ENCODE data around the gene SUMF1.

SUMF1 gene

GRCh38 chr3:4387210-4388204 is 79.6 kb downstream of the SUMF1 start:
- no peak overlapping the region for H3K4me3 ChIP-seq (ENCODE audit: low read length)
- TF ChIP-seq ZNF274 (IDR thresholded peaks at IDR 0.05; ENCODE audit: low read depth, low read length) = no peak

DNA sequence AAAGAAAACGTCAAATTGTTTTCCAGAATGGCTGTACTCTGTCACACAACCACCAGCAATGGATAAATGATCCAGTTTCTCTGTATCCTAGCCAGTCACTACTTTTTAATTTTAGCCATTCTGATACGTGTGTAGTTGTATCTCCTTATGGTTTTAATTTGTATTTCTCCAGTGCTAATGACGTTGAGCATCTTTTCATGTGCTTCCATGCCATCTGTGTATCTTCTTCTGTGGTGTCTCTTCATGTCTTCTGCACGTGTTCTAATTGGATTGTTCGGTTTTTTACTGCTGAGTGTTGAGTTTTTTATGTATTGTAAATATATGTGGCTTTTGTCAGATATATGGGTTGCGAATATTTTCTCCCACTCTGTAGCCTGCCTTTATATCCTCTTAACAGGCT is 81.9 kb downstream of the SUMF1 start:
- no peak overlapping the region for H3K4me3 ChIP-seq (ENCODE audit: low read length)
- TF ChIP-seq ZNF274 (IDR thresholded peaks at IDR 0.05; ENCODE audit: low read depth, low read length) = no peak

GRCh38 chr3:4380013-4380412 is 87.1 kb downstream of the SUMF1 start:
- TF ChIP-seq ZNF274 (IDR thresholded peaks at IDR 0.05; ENCODE audit: low read depth, low read length) = no peak

DNA sequence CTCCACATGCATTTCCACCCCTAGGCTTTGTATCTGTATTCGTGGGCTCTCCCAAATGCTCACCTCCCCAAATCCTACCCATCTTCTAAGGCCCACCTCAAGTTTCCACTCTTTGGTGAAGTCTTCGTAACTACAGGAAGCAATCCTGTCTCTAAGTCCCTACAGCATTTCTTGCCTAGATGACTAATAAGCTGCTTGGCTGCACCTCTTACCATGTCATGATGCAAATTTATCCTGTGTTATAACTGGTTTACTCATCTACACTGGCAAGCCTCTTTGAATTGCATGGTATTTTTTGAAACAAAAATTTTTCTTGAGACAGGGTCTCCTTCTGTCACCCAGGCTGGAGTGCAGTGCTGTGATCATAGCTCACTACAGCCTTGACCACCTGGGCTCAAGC is 90.6 kb downstream of the SUMF1 start:
- H3K4me3 ChIP-seq (ENCODE audit: low read length) = no peak overlapping the region
- TF ChIP-seq ZNF274 (IDR thresholded peaks at IDR 0.05; ENCODE audit: low read depth, low read length) = no peak

More at GRCh38 chr3:4380013-4380412, 87.1 kb downstream of the SUMF1 start:
- no peak overlapping the region for H3K4me3 ChIP-seq (ENCODE audit: low read length)

DNA sequence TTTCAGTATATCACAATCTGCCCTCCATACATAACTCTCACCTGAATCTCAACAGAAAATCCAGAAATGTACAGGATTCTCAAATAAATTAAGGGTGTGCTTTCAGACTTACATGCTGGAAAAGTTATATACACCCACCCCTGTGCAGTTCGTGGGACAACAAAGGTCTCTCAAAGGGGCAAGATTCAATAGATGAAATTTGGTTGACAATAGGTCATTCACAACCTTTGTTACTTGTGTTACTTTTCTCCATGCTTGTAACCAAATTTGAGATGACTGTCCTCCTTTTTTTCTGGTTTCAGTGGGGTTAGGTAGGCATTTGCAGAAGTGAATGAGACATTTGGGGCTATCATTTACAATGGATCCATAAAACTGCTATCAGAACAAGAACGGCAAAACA is 91.2 kb downstream of the SUMF1 start:
- H3K4me3 ChIP-seq (ENCODE audit: low read length) = no peak overlapping the region
- no peak for TF ChIP-seq ZNF274 (IDR thresholded peaks at IDR 0.05; ENCODE audit: low read depth, low read length)

GRCh38 chr3:4373669-4374068 is 93.4 kb downstream of the SUMF1 start:
- TF ChIP-seq ZNF274 (IDR thresholded peaks at IDR 0.05; ENCODE audit: low read depth, low read length) = no peak
- no peak overlapping the region for H3K4me3 ChIP-seq (ENCODE audit: low read length)

DNA sequence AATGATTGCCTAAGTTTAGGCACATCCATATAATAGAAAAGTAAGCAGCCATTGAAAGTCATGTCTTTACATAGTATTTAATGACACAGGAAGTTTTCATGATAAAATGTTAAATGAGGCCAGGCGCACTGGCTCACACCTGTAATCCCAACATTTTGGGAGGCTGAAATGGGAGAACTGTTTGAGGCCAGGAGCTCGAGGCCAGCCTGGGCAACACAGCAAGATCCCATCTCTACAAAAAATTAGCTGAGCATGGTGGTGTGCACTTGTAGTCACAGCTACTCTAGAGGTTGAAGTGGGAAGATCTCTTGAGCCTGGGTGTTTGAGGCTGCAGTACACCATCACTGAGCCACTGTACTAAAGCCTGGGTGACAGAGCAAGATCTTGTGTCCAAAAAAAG is 104.5 kb downstream of the SUMF1 start:
- H3K4me3 ChIP-seq (ENCODE audit: low read length) = no peak overlapping the region

GRCh38 chr3:4360817-4361216 is 106.3 kb downstream of the SUMF1 start:
- no peak overlapping the region for H3K4me3 ChIP-seq (ENCODE audit: low read length)
- TF ChIP-seq ZNF274 (IDR thresholded peaks at IDR 0.05; ENCODE audit: low read depth, low read length) = no peak

More for the DNA sequence above, 104.5 kb downstream of the SUMF1 start:
- no peak for TF ChIP-seq ZNF274 (IDR thresholded peaks at IDR 0.05; ENCODE audit: low read depth, low read length)

DNA sequence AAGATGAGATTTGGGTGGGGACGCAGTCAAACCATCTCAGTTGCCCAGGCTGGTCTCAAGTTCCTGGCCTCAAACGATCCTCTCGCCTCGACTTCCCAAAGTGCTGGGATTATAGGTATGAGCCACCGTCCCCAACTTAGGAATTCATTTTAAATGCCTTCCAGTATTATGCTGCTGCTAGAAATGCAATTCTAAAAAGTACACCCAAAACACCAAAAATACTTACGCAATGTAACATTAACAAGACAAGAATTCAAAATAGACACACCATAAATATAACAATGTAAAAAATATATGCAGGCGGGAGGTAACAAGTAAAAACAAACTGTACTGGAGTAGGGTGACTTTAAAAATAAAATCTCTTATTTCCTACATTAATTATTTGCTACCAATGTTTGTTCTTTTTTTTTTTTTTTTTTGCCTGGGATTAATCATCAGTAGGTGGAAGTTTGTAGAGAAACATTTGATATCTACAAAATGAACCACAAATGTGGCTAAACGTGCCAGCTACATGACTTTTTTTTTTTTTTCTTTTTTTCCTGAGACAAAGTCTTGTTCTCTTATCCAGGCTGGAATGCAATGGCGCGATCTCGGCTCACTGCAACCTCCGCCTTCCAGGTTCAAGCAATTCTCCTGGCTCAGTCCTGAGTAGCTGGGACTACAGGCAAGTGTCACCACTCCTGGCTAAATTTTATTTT is 107.1 kb downstream of the SUMF1 start:
- no peak for TF ChIP-seq ZNF274 (IDR thresholded peaks at IDR 0.05; ENCODE audit: low read depth, low read length)
- no peak overlapping the region for H3K4me3 ChIP-seq (ENCODE audit: low read length)

GRCh38 chr3:4358273-4358672 is 108.8 kb downstream of the SUMF1 start:
- H3K4me3 ChIP-seq (ENCODE audit: low read length) = no peak overlapping the region
- TF ChIP-seq ZNF274 (IDR thresholded peaks at IDR 0.05; ENCODE audit: low read depth, low read length) = no peak

DNA sequence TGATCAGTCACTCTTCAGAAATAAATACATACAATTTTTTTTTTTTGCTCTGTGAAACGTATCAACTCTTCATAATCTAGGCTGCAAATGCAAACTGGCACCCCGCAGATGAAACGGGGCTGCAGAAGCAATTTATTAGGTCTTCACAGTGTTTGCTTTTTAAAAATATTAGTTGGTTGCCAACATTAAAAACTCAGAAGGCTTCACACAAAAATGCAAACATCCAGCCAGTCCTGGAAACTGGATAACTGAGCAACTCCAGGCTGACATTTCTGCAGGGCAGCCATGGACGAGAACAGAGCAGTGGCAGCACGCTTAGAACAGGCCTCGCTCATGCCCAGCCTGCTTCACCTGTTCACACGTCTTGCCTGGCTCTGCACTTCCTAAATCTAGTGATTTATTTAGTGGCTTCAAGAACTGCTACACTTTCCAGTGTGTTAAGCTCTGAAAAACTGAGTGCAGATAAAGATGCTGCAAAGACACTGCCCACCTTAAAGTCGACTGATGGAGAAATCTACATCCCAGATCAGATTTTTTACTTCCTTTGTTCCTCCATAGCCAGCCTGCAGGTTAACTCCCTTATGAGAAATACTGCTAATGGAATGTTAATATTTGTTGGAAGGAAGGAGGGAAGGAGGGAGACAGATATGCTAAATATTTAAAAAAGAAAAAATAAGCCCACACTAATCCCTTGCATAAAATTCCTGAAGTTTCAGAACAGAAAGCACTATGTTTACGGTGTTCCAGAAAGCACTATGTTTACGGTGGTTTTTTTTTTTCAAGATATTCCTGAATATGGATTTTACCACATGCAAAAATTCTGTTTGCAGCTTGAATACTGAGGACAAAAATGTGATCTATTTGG is 110.3 kb downstream of the SUMF1 start:
- TF ChIP-seq ZNF274 (IDR thresholded peaks at IDR 0.05; ENCODE audit: low read depth, low read length) = no peak

DNA sequence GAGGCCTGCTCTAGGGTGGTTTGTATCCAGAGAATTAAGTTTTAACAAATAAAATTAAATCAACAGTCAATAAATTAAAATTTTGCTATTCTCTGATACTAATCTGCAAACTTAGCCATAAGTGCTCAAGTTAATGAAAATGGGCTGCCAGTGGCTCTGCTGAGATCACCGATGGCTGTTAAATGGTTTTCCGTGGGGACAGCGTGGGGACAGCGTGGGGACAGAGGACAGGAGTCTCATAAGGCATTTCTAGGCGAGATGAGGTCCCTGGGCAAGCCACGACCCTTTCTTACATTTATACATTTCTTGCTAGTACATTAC is 110.9 kb downstream of the SUMF1 start:
- no peak for TF ChIP-seq ZNF274 (IDR thresholded peaks at IDR 0.05; ENCODE audit: low read depth, low read length)
- H3K4me3 ChIP-seq (ENCODE audit: low read length) = no peak overlapping the region

More for the DNA sequence above, 110.3 kb downstream of the SUMF1 start:
- H3K4me3 ChIP-seq (ENCODE audit: low read length) = no peak overlapping the region

DNA sequence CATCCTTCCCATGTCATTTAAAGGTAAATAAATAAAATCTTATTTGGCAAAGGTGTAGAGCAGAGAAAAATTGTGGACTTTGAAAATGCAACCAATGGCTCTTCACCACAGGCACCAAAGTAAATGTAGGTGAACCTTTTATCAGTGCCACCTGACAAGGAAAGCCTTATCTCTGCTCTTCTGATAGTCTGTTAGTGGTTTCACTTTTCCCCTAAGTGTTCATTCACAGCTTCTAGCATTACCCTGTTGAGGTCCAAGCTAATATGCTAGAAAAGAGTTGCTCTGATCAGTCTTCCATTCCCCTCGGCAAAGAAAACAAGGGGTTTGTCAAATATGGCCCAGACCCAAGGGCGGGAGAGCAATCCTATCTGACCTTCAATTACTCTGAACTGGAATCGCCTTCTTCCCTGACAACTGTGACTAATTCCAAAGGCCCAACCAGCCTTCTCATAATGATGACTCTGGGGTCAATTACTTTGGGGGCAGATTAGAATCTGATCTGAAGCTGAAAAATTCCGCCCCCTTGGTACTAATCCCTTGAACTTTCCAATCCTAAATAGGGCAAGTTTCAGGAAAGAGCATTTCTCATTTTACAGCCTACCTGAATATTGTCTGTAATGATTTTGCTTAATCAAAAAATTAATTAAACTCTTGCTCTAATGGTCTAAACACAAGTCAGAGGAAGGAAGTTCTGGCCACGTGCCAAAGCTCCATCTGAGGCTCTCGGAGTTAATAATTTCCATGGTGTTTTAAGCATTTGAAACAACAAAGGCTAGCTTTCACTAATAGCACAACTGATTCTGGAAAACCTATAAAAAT is 111.5 kb downstream of the SUMF1 start:
- H3K4me3 ChIP-seq (ENCODE audit: low read length) = no peak overlapping the region
- TF ChIP-seq ZNF274 (IDR thresholded peaks at IDR 0.05; ENCODE audit: low read depth, low read length) = no peak

All from GM08714 (cell line).